Hepatocyte (in vitro differentiated cells): Measurements from ENCODE around the gene RYK.

ENCODE experiments used
- EZH2 ChIP-seq: fragments of 200-600 bp; sonication (generic); IDR thresholded peaks from 2 replicates; pipeline ENCODE4 v1.6.1; 2016; ENCODE audit warnings: antibody characterized with exemption, mild to moderate bottlenecking, borderline replicate concordance
- EZH2phosphoT487 ChIP-seq: fragments of 200-600 bp; sonication (generic); IDR thresholded peaks from one replicate; pipeline ENCODE4 v1.6.1; 2018; ENCODE audit warnings: antibody characterized with exemption, mild to moderate bottlenecking, low read depth, moderate library complexity; ENCODE audit not compliant: unreplicated experiment, severe bottlenecking
- TF ChIP-seq, protein P1 (sequence below): fragments of 200-600 bp; sonication (generic); IDR thresholded peaks from 2 replicates; pipeline ENCODE4 v1.5.1; 2016; ENCODE audit warnings: antibody characterized with exemption, mild to moderate bottlenecking; ENCODE audit not compliant: poor library complexity

DNA sequence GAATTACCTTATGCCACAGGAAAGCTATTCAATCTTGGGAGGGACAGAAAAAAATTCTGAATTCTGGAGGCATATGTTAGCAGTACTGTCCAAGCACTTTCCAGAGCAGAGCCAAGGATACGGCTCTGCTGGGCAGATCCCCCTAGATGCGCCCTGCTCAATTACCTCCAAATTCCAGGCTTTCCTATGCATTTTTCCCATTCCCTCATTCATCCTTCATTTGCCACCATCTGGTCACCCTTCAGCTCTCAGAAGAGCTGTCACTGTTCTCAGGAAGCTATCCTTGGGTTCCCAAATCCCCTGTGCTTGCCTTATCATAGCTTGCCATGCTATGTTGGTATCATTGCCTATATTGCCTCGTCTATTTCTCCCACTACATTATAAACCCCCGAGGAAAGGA, 45.2 kb downstream of the RYK start:
- TF ChIP-seq, protein P1, sequence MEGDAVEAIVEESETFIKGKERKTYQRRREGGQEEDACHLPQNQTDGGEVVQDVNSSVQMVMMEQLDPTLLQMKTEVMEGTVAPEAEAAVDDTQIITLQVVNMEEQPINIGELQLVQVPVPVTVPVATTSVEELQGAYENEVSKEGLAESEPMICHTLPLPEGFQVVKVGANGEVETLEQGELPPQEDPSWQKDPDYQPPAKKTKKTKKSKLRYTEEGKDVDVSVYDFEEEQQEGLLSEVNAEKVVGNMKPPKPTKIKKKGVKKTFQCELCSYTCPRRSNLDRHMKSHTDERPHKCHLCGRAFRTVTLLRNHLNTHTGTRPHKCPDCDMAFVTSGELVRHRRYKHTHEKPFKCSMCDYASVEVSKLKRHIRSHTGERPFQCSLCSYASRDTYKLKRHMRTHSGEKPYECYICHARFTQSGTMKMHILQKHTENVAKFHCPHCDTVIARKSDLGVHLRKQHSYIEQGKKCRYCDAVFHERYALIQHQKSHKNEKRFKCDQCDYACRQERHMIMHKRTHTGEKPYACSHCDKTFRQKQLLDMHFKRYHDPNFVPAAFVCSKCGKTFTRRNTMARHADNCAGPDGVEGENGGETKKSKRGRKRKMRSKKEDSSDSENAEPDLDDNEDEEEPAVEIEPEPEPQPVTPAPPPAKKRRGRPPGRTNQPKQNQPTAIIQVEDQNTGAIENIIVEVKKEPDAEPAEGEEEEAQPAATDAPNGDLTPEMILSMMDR: no peak
- TF ChIP-seq EZH2 (no peak), EZH2phosphoT487 (no peak)
